GM12878 (cell line): ENCODE results near the gene CUEDC1. TPM values are rescaled to one million over a fixed set of nuclear protein-coding genes. Genes with fewer than 3 reads are reported as not detected.

Source experiments
- ASH2L ChIP-seq: fragments of 300-600, 200-600 bp; sonication (generic); IDR thresholded peaks from 2 replicates; pipeline ENCODE4 v1.6.1; 2017; ENCODE audit warnings: low read depth, mild to moderate bottlenecking, borderline replicate concordance
- CBFB ChIP-seq: IDR thresholded peaks from 2 replicates; pipeline ENCODE4 v1.6.1; 2016; ENCODE audit warnings: antibody characterized with exemption, low read depth
- CBX5 ChIP-seq: sonication (generic); IDR thresholded peaks from 2 replicates; pipeline ENCODE4 v1.6.1; 2016; ENCODE audit warnings: low read depth, moderate library complexity, mild to moderate bottlenecking, inconsistent platforms
- CHD1 ChIP-seq: IDR thresholded peaks from 2 replicates; pipeline ENCODE4 v1.6.1; 2012; ENCODE audit warnings: low read depth, low read length, improper control_type of control experiment
- CREB1 ChIP-seq: IDR thresholded peaks from 2 replicates; pipeline ENCODE4 v1.6.1; 2012; ENCODE audit warnings: low read depth, mild to moderate bottlenecking, inconsistent platforms
- CREM ChIP-seq: IDR thresholded peaks from 2 replicates; pipeline ENCODE4 v1.6.1; 2014; ENCODE audit warnings: antibody characterized with exemption, low read depth
- EGR1 ChIP-seq, 2 experiments: IDR thresholded peaks; 1 replicate in 1 of 2; 2 replicates in 1 of 2; pipeline ENCODE4 v1.6.1; 2011 to 2012; ENCODE audit warnings: low read depth in 2 of 2, low read length in 2 of 2, borderline replicate concordance in 1 of 2, mild to moderate bottlenecking in 1 of 2, moderate library complexity in 1 of 2
- FOS ChIP-seq: IDR thresholded peaks from 3 replicates; pipeline ENCODE4 v1.6.1; 2011; ENCODE audit warnings: borderline replicate concordance; ENCODE audit not compliant: insufficient read length; ENCODE audit errors: extremely low read depth
- FOXK2 ChIP-seq: fragments of 450-650 bp; IDR thresholded peaks from 2 replicates; pipeline ENCODE4 v1.6.1; 2017; ENCODE audit warnings: mild to moderate bottlenecking, moderate library complexity
- GABPA ChIP-seq: IDR thresholded peaks from 2 replicates; pipeline ENCODE4 v1.6.1; 2014; ENCODE audit warnings: antibody characterized with exemption, low read depth, mild to moderate bottlenecking, inconsistent platforms
- GATAD2B ChIP-seq: fragments of 450-650 bp; conservative IDR thresholded peaks from 2 replicates; pipeline ENCODE4 v1.6.1; 2017; ENCODE audit warnings: low read depth, mild to moderate bottlenecking, moderate library complexity
- LARP7 ChIP-seq: fragments of 450-650 bp; IDR thresholded peaks from 2 replicates; pipeline ENCODE4 v1.6.1; 2017; ENCODE audit warnings: mild to moderate bottlenecking
- MYB ChIP-seq: fragments of 150-350 bp; IDR thresholded peaks from 2 replicates; pipeline ENCODE4 v1.6.1; 2014; ENCODE audit warnings: mild to moderate bottlenecking, low read depth, low read length, borderline replicate concordance
- NFIC ChIP-seq: IDR thresholded peaks from 2 replicates; pipeline ENCODE4 v1.6.1; 2012; ENCODE audit warnings: low read depth, mild to moderate bottlenecking, inconsistent platforms, low read length, moderate library complexity
- NFXL1 ChIP-seq: fragments of 450-650 bp; IDR thresholded peaks from 2 replicates; pipeline ENCODE4 v1.6.1; 2017; ENCODE audit warnings: antibody characterized with exemption, mild to moderate bottlenecking, borderline replicate concordance
- NFYA ChIP-seq: IDR thresholded peaks from 2 replicates; pipeline ENCODE4 v1.6.1; 2011; ENCODE audit warnings: low read depth, mild to moderate bottlenecking, low read length, improper control_type of control experiment, borderline replicate concordance
- NR2C2 ChIP-seq: IDR thresholded peaks from 2 replicates; pipeline ENCODE4 v1.6.1; 2011; ENCODE audit warnings: borderline replicate concordance, low read depth; ENCODE audit not compliant: control insufficient read depth, insufficient read length
- NR2F1 ChIP-seq: fragments of 450-650 bp; conservative IDR thresholded peaks from 2 replicates; pipeline ENCODE4 v1.6.1; 2017; ENCODE audit warnings: mild to moderate bottlenecking
- PAX5 ChIP-seq: IDR thresholded peaks from 2 replicates; pipeline ENCODE4 v1.6.1; 2011; ENCODE audit warnings: low read depth, low read length, borderline replicate concordance
- PML ChIP-seq: IDR thresholded peaks from 2 replicates; pipeline ENCODE4 v1.6.1; 2012; ENCODE audit warnings: low read length, inconsistent platforms
- POLR2AphosphoS2 ChIP-seq: IDR thresholded peaks from 2 replicates; pipeline ENCODE4 v1.6.1; 2011; ENCODE audit warnings: low read depth, mild to moderate bottlenecking, low read length, improper control_type of control experiment, moderate library complexity
- RELA ChIP-seq: fragments of 450-650 bp; IDR thresholded peaks from 2 replicates; pipeline ENCODE4 v1.8.0; 2014; ENCODE audit warnings: borderline replicate concordance; ENCODE audit not compliant: partially characterized antibody
- SREBF2 ChIP-seq: IDR thresholded peaks from 2 replicates; pipeline ENCODE4 v1.6.1; 2012; ENCODE audit warnings: mild to moderate bottlenecking, low read length
- STAT1 ChIP-seq: fragments of 450-650 bp; conservative IDR thresholded peaks from 2 replicates; pipeline ENCODE4 v1.6.1; 2014; ENCODE audit warnings: antibody characterized with exemption, mild to moderate bottlenecking
- YBX1 ChIP-seq: fragments of 450-650 bp; IDR thresholded peaks from 2 replicates; pipeline ENCODE4 v1.6.1; 2016; ENCODE audit warnings: antibody characterized with exemption
- YY1 ChIP-seq: IDR thresholded peaks from 2 replicates; pipeline ENCODE4 v1.6.1; 2011; ENCODE audit warnings: low read depth, mild to moderate bottlenecking, low read length
- ZNF217 ChIP-seq: fragments of 450-650 bp; IDR thresholded peaks from 2 replicates; pipeline ENCODE4 v1.6.1; 2017; ENCODE audit warnings: antibody characterized with exemption, mild to moderate bottlenecking
- polyA plus RNA-seq, 11 experiments: library from polyadenylated mRNA; depleted of rRNA in 4 of 11; unstranded in 6 of 11; stranded (reverse) in 5 of 11; fragments of >200 nt; fragmentation: Nextera tagmentation in 4 of 11; fragmentation: Illumina TruSeq in 1 of 11; extraction: Ambion mirVana in 4 of 11; extraction: Trizol in 1 of 11; gene quantifications; 1 replicate in 1 of 11; 2 replicates in 10 of 11; pipeline versions ENCODE4 v1.2.1 to v1.2.3, GENCODE V29; 2011 to 2016; ENCODE audit warnings: inconsistent platforms in 2 of 11, missing spikeins in 2 of 11, low read depth in 1 of 11
- total RNA-seq, 4 experiments: library from RNA; depleted of rRNA in 3 of 4; stranded (reverse); fragments of >200 nt in 3 of 4; fragmentation: Illumina TruSeq in 1 of 4; extraction: Trizol in 1 of 4; gene quantifications; 2 replicates each; pipeline versions ENCODE4 v1.2.1 to v1.2.3, GENCODE V29; 2013 to 2021
- TF ChIP-seq, protein P1 (sequence below): IDR thresholded peaks from 2 replicates; pipeline ENCODE4 v1.6.1; 2011; ENCODE audit warnings: low read depth, low read length, improper control_type of control experiment, borderline replicate concordance
- TF ChIP-seq, protein P2 (sequence below): fragments of 450-650 bp; formaldehyde crosslinking; IDR thresholded peaks from 2 replicates; pipeline ENCODE4 v1.4.0; 2020; ENCODE audit warnings: mild to moderate bottlenecking, moderate library complexity

CUEDC1 gene
- total and polyA plus RNA-seq, 10 of the 15 experiments (the other 5 are each of a cell fraction or from before 2014, with no cell fraction given), result 0.24 to 7.4 (median 1.8) TPM

DNA sequence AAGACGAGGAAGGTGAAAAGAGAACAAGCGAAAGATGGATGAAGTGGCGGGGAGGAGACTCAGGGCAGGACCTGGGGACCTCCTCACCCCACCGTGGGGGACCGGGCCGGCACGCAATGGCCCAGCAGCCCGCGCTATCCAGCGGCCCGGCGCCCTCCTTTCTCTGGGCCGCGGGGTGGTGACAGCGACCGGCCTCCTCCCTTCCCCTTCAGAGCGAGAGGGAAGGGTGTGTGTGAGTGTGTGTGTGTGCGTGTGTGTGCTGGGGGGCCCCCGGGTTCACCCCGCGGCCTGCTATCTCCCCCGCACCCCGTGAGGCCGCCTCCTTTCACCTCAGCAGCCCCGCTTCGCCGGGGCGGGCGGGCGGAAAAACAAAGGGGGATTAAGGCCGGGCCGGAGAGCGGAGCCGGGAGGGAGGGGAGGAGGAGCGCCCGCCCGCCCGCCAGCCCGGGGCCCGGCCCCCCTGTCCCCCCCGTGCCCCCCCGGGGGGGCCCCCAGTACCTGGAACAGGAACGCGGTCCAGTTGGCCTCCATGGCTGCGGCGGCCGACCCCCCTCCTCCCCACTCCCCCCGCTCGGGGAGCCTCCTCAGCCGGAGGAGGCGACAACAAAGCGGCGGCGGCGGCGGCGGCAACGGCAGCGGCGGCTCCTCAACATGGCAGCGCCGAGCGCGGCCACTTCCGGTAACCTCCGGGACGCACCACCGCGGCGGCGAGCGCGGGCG is 32.5 kb upstream of the CUEDC1 start, which contains the start of gene VEZF1 (continued):
- TF ChIP-seq FOS (no peak), ASH2L (no peak), MYB (no peak), EGR1 (IDR thresholded peaks at IDR 0.05; ENCODE audit: borderline replicate concordance in 1 of 2, low read depth in 2 of 2, low read length in 2 of 2) (peak in 1 of 2 experiments; percentile 59; a peak in 1 of 3 replicates), CREM (0 out of 2 replicates have a peak, but pooled peaks have one; percentile 16), CBFB (no peak), GATAD2B (no peak; the same call in 1 of the 2 replicates), NFIC (no peak), PML (no peak), CHD1 (0 out of 2 replicates have a peak, but pooled peaks have one; percentile 15), NR2C2 (no peak), NFXL1 (no peak), SREBF2 (no peak), GABPA (no peak), CBX5 (no peak), RELA (no peak), LARP7 (no peak), YY1 (peak; percentile 40), CREB1 (0 out of 2 replicates have a peak, but pooled peaks have one; percentile 15), NR2F1 (peak; percentile 65), STAT1 (no peak), NFYA (no peak), YBX1 (no peak), PAX5 (no peak), POLR2AphosphoS2 (peak; percentile 35; the same call in 1 of the 2 replicates), ZNF217 (no peak), FOXK2 (0 out of 2 replicates have a peak, but pooled peaks have one; percentile 11)
- TF ChIP-seq, protein P1, sequence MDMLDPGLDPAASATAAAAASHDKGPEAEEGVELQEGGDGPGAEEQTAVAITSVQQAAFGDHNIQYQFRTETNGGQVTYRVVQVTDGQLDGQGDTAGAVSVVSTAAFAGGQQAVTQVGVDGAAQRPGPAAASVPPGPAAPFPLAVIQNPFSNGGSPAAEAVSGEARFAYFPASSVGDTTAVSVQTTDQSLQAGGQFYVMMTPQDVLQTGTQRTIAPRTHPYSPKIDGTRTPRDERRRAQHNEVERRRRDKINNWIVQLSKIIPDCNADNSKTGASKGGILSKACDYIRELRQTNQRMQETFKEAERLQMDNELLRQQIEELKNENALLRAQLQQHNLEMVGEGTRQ, result no peak
- TF ChIP-seq, protein P2, sequence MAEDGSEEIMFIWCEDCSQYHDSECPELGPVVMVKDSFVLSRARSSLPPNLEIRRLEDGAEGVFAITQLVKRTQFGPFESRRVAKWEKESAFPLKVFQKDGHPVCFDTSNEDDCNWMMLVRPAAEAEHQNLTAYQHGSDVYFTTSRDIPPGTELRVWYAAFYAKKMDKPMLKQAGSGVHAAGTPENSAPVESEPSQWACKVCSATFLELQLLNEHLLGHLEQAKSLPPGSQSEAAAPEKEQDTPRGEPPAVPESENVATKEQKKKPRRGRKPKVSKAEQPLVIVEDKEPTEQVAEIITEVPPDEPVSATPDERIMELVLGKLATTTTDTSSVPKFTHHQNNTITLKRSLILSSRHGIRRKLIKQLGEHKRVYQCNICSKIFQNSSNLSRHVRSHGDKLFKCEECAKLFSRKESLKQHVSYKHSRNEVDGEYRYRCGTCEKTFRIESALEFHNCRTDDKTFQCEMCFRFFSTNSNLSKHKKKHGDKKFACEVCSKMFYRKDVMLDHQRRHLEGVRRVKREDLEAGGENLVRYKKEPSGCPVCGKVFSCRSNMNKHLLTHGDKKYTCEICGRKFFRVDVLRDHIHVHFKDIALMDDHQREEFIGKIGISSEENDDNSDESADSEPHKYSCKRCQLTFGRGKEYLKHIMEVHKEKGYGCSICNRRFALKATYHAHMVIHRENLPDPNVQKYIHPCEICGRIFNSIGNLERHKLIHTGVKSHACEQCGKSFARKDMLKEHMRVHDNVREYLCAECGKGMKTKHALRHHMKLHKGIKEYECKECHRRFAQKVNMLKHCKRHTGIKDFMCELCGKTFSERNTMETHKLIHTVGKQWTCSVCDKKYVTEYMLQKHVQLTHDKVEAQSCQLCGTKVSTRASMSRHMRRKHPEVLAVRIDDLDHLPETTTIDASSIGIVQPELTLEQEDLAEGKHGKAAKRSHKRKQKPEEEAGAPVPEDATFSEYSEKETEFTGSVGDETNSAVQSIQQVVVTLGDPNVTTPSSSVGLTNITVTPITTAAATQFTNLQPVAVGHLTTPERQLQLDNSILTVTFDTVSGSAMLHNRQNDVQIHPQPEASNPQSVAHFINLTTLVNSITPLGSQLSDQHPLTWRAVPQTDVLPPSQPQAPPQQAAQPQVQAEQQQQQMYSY, result no peak
